CD8-positive, alpha-beta memory T cell (primary cell): ENCODE data around the gene PAX5. TPM values are rescaled to one million over a fixed set of nuclear protein-coding genes. Genes with fewer than 3 reads are reported as not detected.

Experiments
- CTCF ChIA-PET: fragments of 350-600 bp; sonication (Branson Sonifier 250); formaldehyde crosslinking; loops from one replicate; lab custom pipeline; 2021; ENCODE audit warnings: antibody characterized with exemption; lab: Charles Lee
- POLR2A ChIA-PET: fragments of 350-600 bp; sonication (Branson Sonifier 250); formaldehyde crosslinking; loops from one replicate; lab custom pipeline; 2021; ENCODE audit warnings: antibody characterized with exemption; lab: Charles Lee
- DNase-seq, 5 donors: peaks; one replicate each; pipeline versions ENCODE4 v3.0.0 to v3.0.0-alpha.2; 2020 to 2022; ENCODE audit warnings: mixed read lengths in 1 of 5
- H3K27ac ChIP-seq: one replicate; pipeline ENCODE4 v1.7.0; 2013; ENCODE audit warnings: low read depth, mild to moderate bottlenecking, low read length, moderate library complexity
- H3K27me3 ChIP-seq: 2 replicates; pipeline ENCODE4 v1.7.0; 2013; ENCODE audit warnings: low read length, mild to moderate bottlenecking; ENCODE audit not compliant: insufficient read depth, poor library complexity, severe bottlenecking
- H3K36me3 ChIP-seq: 2 replicates; pipeline ENCODE4 v1.7.0; 2013; ENCODE audit warnings: mild to moderate bottlenecking, low read length, moderate library complexity; ENCODE audit not compliant: insufficient read depth
- H3K4me1 ChIP-seq: 2 replicates; pipeline ENCODE4 v1.7.0; 2013; ENCODE audit warnings: mild to moderate bottlenecking, low read length, moderate library complexity; ENCODE audit not compliant: insufficient read depth
- H3K4me3 ChIP-seq: 2 replicates; pipeline ENCODE4 v1.7.0; 2013; ENCODE audit warnings: mild to moderate bottlenecking, low read length
- H3K9me3 ChIP-seq: 2 replicates; pipeline ENCODE4 v1.7.0; 2013; ENCODE audit warnings: mild to moderate bottlenecking, low read length
- H3K27ac Mint-ChIP-seq, 8 donors: one replicate each; pipeline ENCODE4 v1.8.0; 2020 to 2021; ENCODE audit warnings: mixed read lengths in 8 of 8, mild to moderate bottlenecking in 6 of 8, inconsistent platforms in 3 of 8, moderate library complexity in 3 of 8
- H3K27me3 Mint-ChIP-seq, 2 donors: one replicate each; pipeline ENCODE4 v1.8.0; 2020 to 2021; ENCODE audit warnings: mixed read lengths in 2 of 2, mild to moderate bottlenecking in 1 of 2, moderate library complexity in 1 of 2
- H3K36me3 Mint-ChIP-seq, 3 donors: one replicate each; pipeline ENCODE4 v1.8.0; 2020 to 2021; ENCODE audit warnings: mixed read lengths in 3 of 3, inconsistent platforms in 1 of 3, mild to moderate bottlenecking in 1 of 3
- H3K4me1 Mint-ChIP-seq, 3 donors: one replicate each; pipeline ENCODE4 v1.8.0; 2020 to 2021; ENCODE audit warnings: mixed read lengths in 3 of 3, inconsistent platforms in 1 of 3, mild to moderate bottlenecking in 1 of 3
- H3K4me3 Mint-ChIP-seq, 7 donors: one replicate each; pipeline ENCODE4 v1.8.0; 2020 to 2021; ENCODE audit warnings: mixed read lengths in 7 of 7, mild to moderate bottlenecking in 6 of 7, moderate library complexity in 4 of 7, inconsistent platforms in 2 of 7
- H3K9me3 Mint-ChIP-seq, 5 donors: one replicate each; pipeline ENCODE4 v1.8.0; 2020 to 2022; ENCODE audit warnings: mixed read lengths in 5 of 5, mild to moderate bottlenecking in 3 of 5, moderate library complexity in 2 of 5, inconsistent platforms in 1 of 5
- polyA plus RNA-seq: library from polyadenylated mRNA; unstranded; fragments of 300-500 nt; fragmentation: Illumina TruSeq; gene quantifications from one replicate; pipeline ENCODE4 v1.2.3, GENCODE V29; 2021
- total RNA-seq, 2 experiments: library from RNA; stranded (reverse); gene quantifications; one replicate each; pipeline ENCODE4 v1.2.3, GENCODE V29; 2021

PAX5 gene
- total and polyA plus RNA-seq, 3 experiments from 2014 or later, result 0.18 to 0.29 TPM; not detected in 1

DNA sequence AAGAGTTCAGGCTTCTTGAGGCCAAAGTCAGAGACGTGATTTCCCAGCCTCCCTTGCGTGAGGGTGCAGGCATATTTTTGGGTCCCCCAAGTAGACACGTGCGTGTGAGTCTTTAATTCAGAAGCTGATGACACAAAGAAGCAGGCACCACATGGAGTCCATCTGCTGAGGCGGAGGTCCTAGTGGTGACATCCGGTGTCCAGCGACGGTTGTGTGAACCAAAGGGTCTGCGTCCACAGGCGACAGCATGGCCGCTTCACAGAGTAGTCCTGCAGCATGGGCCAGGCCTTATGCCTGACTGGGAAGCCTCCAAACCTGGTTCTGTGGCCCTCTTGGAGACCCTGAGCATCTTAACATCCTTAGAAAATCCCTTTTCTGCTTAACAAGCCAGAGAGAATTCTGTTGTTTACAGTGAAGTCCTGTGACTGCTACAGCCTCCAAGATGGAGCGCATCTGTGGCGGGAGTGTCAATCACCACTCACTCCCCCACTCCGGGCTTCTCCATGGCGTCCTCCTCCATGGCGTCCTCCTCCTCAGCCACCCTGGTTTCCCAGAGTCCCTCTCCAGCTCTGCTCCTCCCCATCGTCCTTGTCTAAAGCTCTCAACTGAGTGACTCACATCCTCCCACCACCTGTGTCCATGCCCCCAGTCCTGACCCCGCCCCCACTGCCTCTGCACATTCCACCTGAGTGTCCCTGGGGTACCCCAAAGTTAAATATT is 133.8 kb downstream of the PAX5 start:
- no peaks in the 10 kb centered on the region for H3K36me3 ChIP-seq
- ChIA-PET POLR2A (no interaction called here), CTCF (no interaction called here)
- no peaks in the 10 kb centered on the region for H3K27me3 ChIP-seq
- Mint-ChIP-seq H3K27me3 (peaks cover 11 to 12% of the 10 kb centered on the region in 2 donors), H3K9me3 (no peaks in the 10 kb centered on the region), H3K36me3 (no peaks in the 10 kb centered on the region), H3K27ac (no peak overlapping the region), H3K4me1 (peaks cover 0 to 4% (median 0%) of the 10 kb centered on the region in 3 donors), H3K4me3 (no peak overlapping the region)
- H3K27ac ChIP-seq, result no peak overlapping the region
- H3K9me3 ChIP-seq, result no peaks in the 10 kb centered on the region
- no peak overlapping the region for H3K4me3 ChIP-seq
- no peak for DNase-seq
- no peaks in the 10 kb centered on the region for H3K4me1 ChIP-seq

- ChIA-PET POLR2A (no interaction called here), CTCF (no interaction called here)
- Mint-ChIP-seq H3K4me3 (no peak overlapping the region), H3K4me1 (peaks cover 0 to 4% (median 0%) of the 10 kb centered on the region in 3 donors), H3K27me3 (peaks cover 7% of the 10 kb centered on the region in 2 donors), H3K9me3 (no peaks in the 10 kb centered on the region), H3K36me3 (no peaks in the 10 kb centered on the region), H3K27ac (no peak overlapping the region)
- H3K27ac ChIP-seq, result no peak overlapping the region
- no peaks in the 10 kb centered on the region for H3K4me1 ChIP-seq
- H3K36me3 ChIP-seq, result no peaks in the 10 kb centered on the region
- H3K4me3 ChIP-seq, result no peak overlapping the region
- H3K9me3 ChIP-seq, result no peaks in the 10 kb centered on the region
- DNase-seq, result no peak
- H3K27me3 ChIP-seq, result no peaks in the 10 kb centered on the region
These were observed 134.7 kb downstream of the PAX5 start for GRCh38 chr9:36899406-36899805.

DNA sequence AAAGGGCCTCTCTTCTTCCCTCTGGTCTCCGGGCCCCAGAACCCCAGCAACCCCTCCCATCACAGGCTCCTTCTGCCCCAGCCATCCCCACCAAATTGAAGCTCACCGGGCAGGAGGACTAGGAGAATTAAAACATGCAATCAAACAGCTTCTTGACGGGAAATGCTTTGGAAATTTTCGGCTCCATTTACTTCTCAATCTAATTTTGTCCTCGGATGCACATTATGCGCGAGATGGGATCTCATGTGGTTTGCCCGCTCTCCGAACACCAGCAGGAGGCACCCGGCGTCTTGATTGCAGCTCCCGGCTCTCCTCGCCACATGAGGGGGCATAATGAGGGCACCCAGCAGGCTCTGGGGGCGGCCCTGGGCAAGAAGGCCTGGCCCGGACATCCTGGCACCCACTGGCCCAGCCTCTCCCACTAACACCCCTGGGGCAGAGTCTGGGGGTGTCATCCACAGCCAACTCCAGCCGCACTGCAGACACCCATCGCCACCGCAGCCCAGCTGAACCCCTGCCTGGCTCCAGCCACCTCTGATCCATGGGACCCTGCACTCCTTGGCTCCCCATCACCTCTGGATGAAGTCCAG is 135.5 kb downstream of the PAX5 start:
- H3K4me1 Mint-ChIP-seq, result no peaks in the 10 kb centered on the region
- Histone ChIP-seq H3K27me3 (no peaks in the 10 kb centered on the region), H3K27ac (no peak overlapping the region), H3K36me3 (no peaks in the 10 kb centered on the region), H3K4me1 (no peaks in the 10 kb centered on the region), H3K4me3 (no peak overlapping the region), H3K9me3 (no peaks in the 10 kb centered on the region)
- no peaks in the 10 kb centered on the region for H3K9me3 Mint-ChIP-seq
- H3K36me3 Mint-ChIP-seq, result no peaks in the 10 kb centered on the region
- H3K4me3 Mint-ChIP-seq, result no peak overlapping the region
- no peak for DNase-seq
- peaks cover 7% of the 10 kb centered on the region in 2 donors for H3K27me3 Mint-ChIP-seq
- H3K27ac Mint-ChIP-seq, result no peak overlapping the region
- ChIA-PET CTCF (interaction anchor here (0.6 kb wide), 1 partner anchor 498 kb away, joined by 3 read pairs; no protein-coding TSS in a partner anchor), POLR2A (no interaction called here)

DNA sequence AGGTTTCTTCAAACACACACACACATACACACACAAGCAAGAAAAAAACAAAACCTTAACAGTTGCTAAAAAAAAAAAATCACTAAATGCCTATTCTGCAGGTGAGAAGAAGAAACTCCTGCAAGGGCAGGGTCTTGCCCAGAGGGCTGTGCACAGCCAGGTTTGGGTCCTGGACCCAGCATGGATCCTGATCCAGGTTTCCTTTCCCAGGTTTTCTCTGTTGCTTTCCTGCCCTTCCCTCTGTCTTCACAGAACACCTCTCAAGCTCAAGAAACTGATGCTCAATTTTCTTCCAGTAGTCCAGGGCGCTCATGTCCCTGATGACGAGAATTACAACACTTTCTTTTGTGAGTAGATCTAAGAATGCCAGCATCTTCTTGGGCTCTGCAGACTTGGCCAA is 136.6 kb downstream of the PAX5 start:
- no peak overlapping the region for H3K27ac ChIP-seq
- ChIA-PET POLR2A (no interaction called here), CTCF (no interaction called here)
- no peaks in the 10 kb centered on the region for H3K27me3 ChIP-seq
- Mint-ChIP-seq H3K27me3 (peaks cover 8 to 11% of the 10 kb centered on the region in 2 donors), H3K9me3 (no peaks in the 10 kb centered on the region), H3K4me1 (no peaks in the 10 kb centered on the region), H3K4me3 (no peak overlapping the region), H3K27ac (no peak overlapping the region), H3K36me3 (no peaks in the 10 kb centered on the region)
- no peak overlapping the region for H3K4me3 ChIP-seq
- no peaks in the 10 kb centered on the region for H3K9me3 ChIP-seq
- no peak for DNase-seq
- no peaks in the 10 kb centered on the region for H3K4me1 ChIP-seq
- no peaks in the 10 kb centered on the region for H3K36me3 ChIP-seq

GRCh38 chr9:36897019-36897418 is 137.0 kb downstream of the PAX5 start:
- no peak for DNase-seq
- Mint-ChIP-seq H3K27me3 (peaks cover 9 to 11% of the 10 kb centered on the region in 2 donors), H3K4me1 (no peaks in the 10 kb centered on the region), H3K4me3 (no peak overlapping the region), H3K9me3 (no peaks in the 10 kb centered on the region), H3K27ac (no peak overlapping the region), H3K36me3 (no peaks in the 10 kb centered on the region)
- no peak overlapping the region for H3K4me3 ChIP-seq
- no peaks in the 10 kb centered on the region for H3K4me1 ChIP-seq
- no peaks in the 10 kb centered on the region for H3K27me3 ChIP-seq
- H3K27ac ChIP-seq, result no peak overlapping the region
- H3K9me3 ChIP-seq, result no peaks in the 10 kb centered on the region
- CTCF ChIA-PET, result no interaction called here
- POLR2A ChIA-PET, result no interaction called here
- H3K36me3 ChIP-seq, result no peaks in the 10 kb centered on the region

GRCh38 chr9:36896296-36896695 is 137.8 kb downstream of the PAX5 start:
- no peak overlapping the region for H3K4me3 ChIP-seq
- no peaks in the 10 kb centered on the region for H3K9me3 Mint-ChIP-seq
- DNase-seq, result no peak
- no peak overlapping the region for H3K27ac ChIP-seq
- H3K27me3 Mint-ChIP-seq, result peaks cover 11 to 13% of the 10 kb centered on the region in 2 donors
- no peaks in the 10 kb centered on the region for H3K27me3 ChIP-seq
- CTCF ChIA-PET, result no interaction called here
- H3K9me3 ChIP-seq, result no peaks in the 10 kb centered on the region
- no peaks in the 10 kb centered on the region for H3K36me3 ChIP-seq
- H3K4me1 ChIP-seq, result no peaks in the 10 kb centered on the region
- H3K4me3 Mint-ChIP-seq, result no peak overlapping the region
- no peaks in the 10 kb centered on the region for H3K36me3 Mint-ChIP-seq
- no peak overlapping the region for H3K27ac Mint-ChIP-seq
- POLR2A ChIA-PET, result no interaction called here
- no peaks in the 10 kb centered on the region for H3K4me1 Mint-ChIP-seq

- no peak for DNase-seq
- CTCF ChIA-PET, result no interaction called here
- no peak overlapping the region for H3K27ac ChIP-seq
These were observed 138.3 kb downstream of the PAX5 start for GRCh38 chr9:36895744-36896260.

GRCh38 chr9:36894695-36895310 is 139.3 kb downstream of the PAX5 start:
- Histone ChIP-seq H3K4me1 (no peaks in the 10 kb centered on the region), H3K4me3 (no peak overlapping the region), H3K9me3 (no peaks in the 10 kb centered on the region), H3K36me3 (no peaks in the 10 kb centered on the region), H3K27me3 (no peaks in the 10 kb centered on the region), H3K27ac (no peak overlapping the region)
- no peak overlapping the region for H3K4me3 Mint-ChIP-seq
- no peak for DNase-seq
- no peaks in the 10 kb centered on the region for H3K9me3 Mint-ChIP-seq
- ChIA-PET CTCF (no interaction called here), POLR2A (no interaction called here)
- H3K4me1 Mint-ChIP-seq, result no peaks in the 10 kb centered on the region
- no peaks in the 10 kb centered on the region for H3K36me3 Mint-ChIP-seq
- H3K27ac Mint-ChIP-seq, result no peak overlapping the region
- peaks cover 13% of the 10 kb centered on the region in 2 donors for H3K27me3 Mint-ChIP-seq

More at GRCh38 chr9:36895744-36896260, 138.3 kb downstream of the PAX5 start:
- H3K4me1 Mint-ChIP-seq, result no peaks in the 10 kb centered on the region
- H3K27me3 Mint-ChIP-seq, result peaks cover 9 to 13% of the 10 kb centered on the region in 2 donors
- Histone ChIP-seq H3K4me3 (no peak overlapping the region), H3K9me3 (no peaks in the 10 kb centered on the region), H3K4me1 (no peaks in the 10 kb centered on the region), H3K27me3 (no peaks in the 10 kb centered on the region), H3K36me3 (no peaks in the 10 kb centered on the region)
- no peaks in the 10 kb centered on the region for H3K36me3 Mint-ChIP-seq
- no peak overlapping the region for H3K4me3 Mint-ChIP-seq
- POLR2A ChIA-PET, result no interaction called here
- no peak overlapping the region for H3K27ac Mint-ChIP-seq
- H3K9me3 Mint-ChIP-seq, result no peaks in the 10 kb centered on the region
